GM18502 (cell line): ENCODE measurements around the gene PGBD5.

Experiments
- ATAC-seq: cut with Tn5 transposase; IDR thresholded peaks from one replicate; pipeline ENCODE4 v1.9.1; 2021; ENCODE audit warnings: mild to moderate bottlenecking; ENCODE audit not compliant: unreplicated experiment, poor library complexity

Gene PGBD5

DNA sequence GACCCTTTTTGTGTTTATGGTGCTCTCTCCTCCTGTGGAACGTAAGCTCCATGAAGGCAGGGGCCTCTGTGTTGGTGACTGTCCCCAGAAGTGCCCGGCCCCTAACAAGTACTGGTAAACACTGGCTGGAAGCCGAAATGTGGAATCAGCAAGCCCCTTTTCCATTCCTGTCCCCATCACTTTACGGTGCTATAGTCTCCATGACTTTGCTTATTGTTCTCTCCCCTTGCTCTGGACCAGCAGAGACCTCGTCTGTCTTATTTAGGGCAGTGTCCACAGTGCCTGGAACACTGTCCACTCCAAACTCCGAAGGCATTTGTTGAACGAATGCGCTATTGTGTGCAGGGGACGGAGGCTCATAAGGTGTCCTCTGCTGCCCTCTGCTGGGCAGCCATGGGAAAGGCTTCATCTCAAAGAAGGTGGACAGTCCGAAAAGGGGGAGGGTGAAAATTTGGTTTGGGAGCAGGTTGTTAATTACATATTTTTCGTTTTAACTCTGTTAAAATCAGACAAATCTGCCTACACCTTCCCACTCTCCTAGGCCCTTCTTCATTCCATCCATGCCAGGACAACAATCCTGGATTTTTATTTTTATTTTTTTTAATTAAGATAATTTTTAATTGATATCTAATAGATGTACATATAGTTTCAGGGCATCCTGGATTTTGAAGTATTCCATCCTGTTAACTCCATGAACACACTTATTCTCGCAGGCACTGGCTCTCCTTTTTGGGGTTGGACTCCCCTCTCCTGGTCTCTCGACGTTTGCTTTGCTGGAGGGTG lies 115.6 kb downstream of the PGBD5 start:
- ATAC-seq: peak; percentile 59

DNA sequence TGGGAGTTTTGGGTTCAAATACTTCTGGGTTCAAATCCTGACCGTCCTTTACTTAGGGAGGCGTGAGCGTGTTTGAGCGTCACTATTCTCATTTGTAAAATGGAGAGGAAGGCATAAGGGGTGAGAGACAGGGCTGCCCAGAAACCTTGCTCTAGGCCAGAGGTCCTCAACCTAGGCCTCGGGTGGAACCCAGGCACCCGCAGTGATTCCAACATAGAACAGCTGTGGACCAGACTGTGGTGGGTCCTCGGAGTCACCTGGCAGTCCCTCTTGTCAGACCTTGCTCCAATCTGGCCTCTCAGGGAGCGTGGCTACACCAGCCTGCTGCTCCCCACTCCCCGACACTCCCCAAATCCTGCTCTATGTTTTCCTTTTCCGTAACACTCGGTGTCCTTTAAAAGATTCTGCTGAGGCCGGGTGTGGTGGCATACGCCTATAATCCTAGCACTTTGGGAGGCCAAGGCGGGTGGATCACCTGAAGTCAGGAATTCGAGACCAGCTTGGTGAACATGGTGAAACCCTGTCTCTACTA lies 116.4 kb downstream of the PGBD5 start:
- ATAC-seq: no peak

DNA sequence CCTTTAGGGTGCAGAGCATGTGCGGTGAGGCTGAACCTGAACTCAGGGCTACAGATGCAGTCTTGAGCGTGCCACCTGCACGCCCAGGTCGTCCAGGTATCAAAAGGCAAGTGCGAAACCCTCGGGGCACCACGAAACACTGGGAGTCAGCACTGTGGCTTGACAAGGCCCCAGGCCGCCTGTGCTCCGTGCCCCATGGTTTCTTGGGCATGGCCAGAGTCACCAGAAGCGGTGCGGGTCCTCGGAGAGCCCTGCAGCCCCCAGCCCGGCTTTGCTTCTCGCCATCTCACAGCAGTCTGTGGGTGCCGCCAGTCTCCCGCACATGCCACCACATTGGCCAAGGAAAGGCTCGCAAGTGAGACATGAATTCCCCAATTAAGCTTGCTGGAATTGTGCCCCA lies 117.3 kb downstream of the PGBD5 start:
- ATAC-seq: no peak

DNA sequence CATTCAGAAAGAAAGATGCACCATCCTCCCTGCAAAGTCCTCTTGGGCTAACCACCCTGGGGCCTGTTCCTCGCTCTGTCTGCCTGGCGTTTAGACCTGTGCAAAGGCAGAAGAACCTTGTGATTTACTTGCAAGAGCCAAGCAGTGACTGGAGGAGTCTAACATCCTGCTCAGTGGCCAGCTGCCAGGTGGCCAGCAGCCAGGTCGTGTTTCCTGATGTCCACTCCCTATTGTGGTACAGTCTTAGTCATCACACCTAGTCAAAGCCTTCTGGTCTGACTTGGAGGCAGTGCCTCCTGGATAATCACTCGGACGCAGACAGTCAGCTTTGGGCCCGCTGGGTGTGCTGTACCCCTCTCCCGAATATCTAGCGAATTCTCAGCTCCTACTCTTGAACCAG lies 118.1 kb downstream of the PGBD5 start:
- no peak for ATAC-seq

DNA sequence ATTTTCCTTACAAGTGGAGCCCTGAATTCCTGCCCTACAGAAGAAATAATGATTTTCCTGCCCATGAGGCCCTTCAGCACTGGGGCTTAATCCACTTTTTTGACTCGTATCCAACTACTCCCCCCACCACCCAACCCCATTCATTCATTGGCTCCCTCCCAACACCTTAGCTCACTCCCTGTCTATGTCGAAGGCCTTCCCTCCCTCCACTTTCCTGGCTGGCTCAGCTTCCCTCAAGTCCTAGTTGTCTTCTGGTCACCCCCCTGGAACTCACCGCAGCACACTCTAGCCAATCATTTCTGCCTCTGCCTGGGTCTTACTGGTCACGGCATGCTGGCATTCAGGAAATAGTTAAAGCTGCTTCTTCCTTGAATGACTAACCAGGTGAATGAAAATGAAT lies 118.9 kb downstream of the PGBD5 start:
- ATAC-seq: no peak

DNA sequence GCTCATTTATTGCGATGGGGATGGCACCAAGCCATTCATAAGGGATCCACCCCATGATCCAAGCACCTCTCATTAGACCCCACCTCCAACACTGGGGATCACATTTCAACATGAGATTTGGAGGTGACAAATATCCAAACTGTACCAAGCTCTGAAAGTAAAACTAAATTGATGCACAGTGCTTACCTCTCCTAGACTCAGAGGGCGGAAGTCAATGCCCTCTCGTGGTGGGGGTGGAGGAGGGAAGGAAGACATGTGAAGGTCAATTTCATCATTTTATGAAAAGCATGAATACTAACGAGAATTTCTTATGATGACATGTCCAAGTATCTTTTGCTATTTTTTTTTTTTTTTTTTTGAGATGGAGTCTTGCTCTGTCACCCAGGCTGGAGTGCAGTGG lies 120.0 kb downstream of the PGBD5 start:
- peak; percentile 61 for ATAC-seq

DNA sequence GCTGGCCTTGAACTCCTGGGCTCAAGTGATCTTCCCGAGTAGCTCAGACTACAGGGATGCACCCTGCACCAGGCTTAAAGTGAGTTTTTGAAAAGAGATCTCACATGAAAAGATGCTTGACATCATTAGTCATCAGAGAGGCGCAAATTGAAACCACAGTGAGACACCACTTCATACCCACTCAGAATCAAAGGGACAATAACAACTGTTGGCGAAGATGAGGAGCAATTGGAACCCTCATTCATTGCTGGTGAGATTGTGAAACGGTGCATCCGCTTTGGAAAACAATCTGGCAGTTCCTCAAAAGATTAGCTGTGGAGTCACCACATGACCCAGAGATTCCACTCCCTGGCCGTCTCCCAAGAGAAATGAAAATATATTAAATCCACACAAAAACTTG lies 122.3 kb downstream of the PGBD5 start:
- no peak for ATAC-seq

DNA sequence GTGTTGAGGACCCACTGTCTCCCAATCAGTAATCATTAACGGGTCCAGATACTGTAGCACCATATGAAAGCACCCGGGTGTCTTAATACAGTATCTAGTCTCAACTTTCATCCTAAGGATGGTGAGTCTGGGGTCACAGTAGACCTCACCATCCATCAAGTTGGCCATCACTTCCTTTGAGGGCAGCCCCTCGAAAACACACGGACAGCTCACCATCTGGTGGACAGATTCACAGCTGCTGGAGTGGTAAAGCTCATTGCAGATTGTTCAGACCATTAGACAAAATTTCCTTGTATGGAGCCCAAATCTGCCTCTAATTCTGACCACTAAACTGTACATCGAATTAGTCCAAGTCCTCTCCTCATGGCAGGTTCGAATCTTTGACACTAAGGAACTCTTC lies 123.1 kb downstream of the PGBD5 start:
- ATAC-seq: no peak

DNA sequence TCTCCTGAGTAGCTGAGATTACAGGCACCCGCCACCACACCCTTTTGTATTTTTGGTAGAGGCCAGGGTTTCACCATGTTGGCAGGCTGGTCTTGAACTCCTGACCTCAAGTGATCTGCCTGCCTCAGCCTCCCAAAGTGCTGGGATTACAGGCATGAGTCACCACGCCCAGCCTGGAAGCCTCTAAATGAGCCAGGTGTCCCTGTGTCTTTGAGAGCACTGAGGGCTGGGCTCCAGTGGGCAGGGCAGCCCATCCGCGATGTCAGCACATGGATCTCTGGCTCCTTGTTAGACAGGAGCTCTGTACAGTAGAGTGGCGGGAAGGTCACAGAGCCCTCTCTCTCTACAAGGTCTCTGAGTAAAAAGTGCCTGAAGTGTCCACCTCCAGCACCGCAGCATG lies 124.3 kb downstream of the PGBD5 start:
- ATAC-seq: no peak

DNA sequence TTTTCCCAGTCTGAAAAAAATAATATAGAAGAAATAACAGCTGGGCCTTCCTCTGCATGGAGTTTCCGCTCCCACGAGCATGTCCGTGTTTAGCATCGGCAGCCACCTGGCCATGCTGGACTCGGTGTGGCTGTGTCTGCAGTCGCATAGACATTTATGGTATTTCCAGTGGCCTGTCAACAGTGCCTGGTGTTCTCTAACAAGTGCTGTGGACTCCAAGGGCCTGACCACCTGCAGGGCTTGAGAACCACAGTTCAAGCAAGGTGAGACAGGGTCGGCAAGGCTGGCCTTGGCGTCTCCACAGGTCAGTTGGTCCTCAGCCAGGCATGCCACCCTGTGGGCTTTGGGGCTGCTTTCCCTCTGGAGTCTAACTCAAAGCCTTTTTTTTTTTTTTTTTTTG lies 124.8 kb downstream of the PGBD5 start:
- no peak for ATAC-seq

DNA sequence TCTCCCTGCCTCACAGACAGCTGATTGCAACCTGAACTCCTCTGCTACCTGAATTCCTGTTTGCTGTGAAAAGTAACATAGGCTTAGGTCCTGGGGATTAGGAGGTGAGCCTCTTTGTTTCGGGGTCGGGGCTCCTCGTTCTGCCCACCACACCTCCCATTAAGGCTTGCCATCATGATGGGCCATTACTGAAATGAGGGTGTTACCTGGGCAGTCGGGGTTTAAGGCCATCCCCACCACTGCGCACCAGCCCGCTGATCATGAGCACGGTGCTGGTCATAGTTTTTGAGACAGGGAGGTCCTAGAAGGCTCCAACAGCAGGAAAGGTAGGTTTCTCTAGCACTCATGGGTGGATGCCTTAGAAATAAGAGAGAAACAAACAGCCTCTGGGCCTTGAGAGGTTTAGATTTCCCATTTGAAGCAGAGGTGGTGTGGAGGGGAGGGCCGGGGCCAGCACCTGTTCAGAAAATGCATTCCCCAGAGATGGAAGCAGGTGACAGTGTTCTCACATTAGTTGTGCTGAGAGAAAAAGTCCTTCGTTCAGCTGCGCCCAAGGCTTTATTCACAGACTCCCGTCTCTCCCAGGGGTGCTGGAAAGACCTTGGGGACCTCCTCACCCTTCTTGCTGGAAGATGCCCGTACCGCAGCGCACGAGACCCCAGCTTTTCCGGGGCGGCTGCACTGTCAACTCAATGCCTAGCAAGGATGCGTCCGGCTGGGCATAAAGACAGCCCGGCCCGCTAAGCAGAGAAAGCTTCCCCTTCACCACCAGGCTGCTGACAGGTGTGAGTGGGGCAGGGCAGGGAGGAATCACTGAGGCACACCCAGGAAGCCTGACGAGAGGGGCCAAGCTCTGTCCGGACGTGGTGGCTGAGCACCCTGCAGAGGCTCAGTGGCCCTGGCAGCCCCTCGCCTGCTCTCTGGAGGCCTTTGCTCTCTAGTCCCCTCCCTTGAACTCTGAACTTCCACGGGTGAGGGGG lies 125.5 kb downstream of the PGBD5 start:
- no peak for ATAC-seq

DNA sequence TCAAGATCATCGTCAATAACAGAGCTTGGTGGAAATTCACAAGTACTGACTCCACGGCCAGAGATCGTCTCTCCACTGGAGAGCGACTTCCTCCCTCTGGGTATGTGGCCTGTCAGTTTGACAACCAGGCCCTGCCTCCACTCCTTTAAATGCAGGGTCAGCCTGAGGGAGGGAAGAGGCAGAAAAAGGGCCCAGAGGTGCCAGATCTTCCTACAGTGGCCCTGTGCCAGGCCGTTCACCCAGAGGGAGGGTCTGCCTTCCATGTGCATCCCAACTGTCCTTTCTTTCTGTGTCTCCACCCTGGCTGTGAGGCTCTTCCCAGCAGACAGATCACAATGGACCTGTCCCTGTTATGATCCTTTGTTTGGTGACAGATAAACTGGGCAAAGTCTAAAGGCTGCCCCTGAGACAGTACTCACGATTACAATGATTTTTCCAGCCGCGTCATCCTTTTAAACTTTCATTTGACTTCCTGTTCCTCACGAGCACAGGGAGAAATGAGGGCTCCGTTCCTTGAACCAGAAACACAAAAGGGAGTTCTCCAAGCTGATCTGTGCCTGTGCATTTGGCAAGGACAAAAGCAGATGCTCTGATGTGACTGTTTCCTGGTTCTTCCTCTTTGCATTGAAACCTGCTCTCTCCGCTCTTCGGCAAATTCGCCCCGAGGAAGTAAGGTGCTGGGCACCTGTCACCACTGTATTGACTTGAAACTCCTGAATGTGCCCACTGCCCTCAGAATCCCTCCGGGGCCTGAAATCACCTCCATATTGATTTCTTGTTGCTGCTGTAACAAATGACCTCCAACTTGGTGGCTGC lies 126.7 kb downstream of the PGBD5 start:
- ATAC-seq: no peak

DNA sequence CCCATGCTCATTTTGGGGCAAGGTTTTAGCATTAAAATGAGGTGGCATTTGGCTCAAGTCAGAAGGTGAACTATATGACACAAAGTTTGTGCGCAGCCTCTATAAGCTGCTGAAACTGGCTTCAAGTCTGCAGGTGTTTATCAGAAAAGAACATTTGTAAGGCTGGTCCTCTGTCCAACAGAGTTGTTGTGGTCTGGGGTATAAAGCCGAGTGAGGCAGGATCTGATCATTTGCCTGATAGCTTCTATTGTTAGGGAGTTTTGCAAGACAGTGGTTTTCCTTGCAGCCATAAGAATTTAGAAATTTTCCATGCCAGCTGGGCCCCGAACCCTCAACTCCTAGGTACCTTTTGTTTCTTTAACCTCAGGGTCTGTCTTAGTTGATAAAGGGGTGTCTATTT lies 130.8 kb downstream of the PGBD5 start:
- ATAC-seq: no peak

DNA sequence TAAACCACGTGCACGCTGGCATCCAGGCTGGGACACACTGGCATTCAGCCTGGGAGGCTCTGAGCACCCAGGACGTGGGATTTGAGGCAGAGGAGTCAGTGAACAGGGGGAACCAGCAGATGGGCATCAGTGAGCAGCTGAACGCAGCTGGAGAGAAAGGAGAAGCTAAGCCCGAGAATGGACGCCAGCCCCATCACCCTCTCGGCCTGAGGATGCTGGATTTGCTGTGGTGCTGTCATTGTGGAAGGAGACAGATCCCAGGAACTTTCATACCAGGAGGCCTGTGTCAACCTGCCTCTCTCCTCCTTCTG lies 132.8 kb downstream of the PGBD5 start:
- no peak for ATAC-seq

DNA sequence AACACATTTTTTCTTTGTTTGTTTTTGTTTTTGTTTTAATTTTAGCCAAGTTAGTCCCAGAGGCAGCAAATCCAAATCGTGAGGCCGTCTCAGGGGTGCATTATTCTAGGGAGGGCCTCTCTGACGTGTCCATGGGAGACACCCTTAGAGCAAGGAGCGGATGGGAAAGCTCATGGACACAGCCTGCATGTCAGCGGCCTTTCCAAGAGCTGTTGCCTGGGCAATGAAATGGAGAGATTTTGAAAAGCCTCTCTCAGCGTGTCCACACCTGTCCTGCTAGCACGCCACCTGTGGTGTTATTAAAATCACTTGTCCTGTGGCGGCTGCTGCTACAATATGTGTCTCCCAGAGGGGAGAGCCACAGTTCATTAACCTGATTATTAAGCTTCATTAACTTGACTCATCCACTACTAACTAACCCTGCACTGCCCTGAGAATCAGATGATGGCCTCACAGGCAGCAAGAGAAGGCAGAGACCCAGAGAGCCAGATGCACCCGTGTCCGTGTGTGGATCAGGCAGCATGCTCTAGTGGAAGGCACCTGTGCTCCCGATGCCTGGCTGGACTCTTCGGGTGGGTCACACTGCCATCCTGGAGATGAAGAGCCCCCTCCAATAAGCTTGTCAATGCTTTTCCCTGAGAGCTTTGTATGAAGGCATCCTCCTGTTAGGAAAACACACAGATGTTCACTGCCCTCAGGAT lies 133.3 kb downstream of the PGBD5 start:
- no peak for ATAC-seq

DNA sequence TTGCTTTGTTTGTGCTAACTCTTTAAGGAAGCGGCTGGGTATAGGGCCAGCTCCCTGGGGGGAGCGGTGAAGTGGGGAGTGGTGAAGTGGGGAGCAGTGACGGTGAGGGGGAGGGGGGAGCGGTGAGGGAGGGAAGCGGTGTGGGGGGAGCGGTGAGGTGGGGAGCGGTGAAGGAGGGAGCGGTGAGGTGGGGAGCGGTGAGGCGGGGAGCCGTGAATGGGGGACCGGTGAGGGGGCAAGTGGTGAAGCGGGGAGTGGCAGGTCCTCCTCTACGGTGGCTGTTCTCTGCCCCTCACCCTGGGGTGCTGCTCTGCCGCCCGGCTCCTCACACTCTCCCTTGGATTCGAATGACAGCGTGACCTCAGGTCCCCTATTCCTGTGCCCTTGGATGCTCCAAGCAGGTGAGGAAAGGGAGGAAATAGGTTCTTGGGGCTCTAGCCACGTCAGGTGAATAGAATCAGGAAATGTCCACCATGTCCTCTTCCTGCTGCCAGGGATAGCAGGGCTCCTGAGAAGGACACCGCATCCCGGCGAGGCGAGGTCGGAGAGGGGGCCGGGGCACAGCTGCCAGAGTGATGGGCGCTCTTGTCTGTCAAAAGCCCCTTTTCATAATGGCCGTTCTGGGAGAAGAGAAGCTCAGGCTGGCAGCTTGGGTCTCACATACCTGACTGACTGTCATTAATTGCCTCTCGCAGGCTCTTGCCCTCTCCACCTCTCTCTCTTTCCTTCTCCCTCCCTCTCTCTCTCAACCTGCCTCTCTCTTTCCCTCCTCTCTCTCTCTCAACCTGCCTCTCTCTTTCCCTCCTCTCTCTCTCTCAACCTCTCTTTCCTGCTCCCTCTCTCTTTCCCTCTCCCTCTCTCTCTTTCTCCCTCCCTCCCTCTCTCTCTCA lies 134.2 kb downstream of the PGBD5 start:
- ATAC-seq: no peak

DNA sequence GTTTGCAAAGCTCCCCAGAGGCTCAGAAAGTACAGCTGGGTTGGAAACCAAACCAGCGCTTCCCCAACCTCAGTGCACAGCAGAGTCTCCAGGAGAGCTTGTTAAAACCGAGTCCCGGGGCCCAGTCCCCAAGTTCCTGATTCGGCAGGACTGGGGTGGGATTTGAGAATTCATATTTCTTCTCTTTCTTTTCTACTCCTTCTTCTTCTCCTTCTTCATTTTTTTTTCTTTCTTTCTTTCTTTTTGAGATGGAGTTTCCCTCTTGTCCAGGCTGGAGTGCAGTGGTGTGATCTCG lies 136.8 kb downstream of the PGBD5 start:
- ATAC-seq: no peak

DNA sequence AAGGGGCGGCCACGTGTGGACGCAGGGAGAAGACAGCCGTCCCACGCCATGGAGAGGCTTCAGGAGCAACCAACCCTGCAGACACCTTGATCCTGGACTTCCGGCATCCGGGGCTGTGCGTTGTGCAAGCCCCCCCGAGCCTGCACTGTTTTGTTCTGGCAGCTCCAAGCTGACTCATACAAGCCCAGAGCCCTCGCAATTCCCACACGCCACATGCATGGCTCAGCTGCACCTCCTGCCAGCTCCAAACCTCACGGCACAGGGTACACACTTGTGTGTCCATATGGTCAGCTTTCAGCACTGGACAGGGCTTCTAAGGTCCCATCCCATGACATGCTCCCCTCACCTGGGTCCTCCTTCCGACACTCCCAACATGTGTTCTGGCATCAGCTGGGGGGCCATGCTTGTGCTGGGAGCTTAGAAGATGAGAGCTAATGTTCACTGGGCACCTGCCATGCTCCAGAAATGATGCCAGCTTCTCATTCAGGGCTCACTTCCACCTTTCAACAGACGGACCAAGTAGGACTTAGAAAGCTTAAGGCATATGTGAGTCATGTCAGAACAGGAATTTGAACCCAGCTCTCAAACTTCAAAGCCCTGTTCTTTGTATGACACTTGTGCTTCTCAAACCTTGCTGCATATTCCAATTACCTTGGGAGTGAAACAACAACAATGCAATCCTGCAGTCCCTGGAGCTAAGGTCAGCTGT lies 137.3 kb downstream of the PGBD5 start:
- ATAC-seq: no peak
